Activated T-cell treated with anti-CD3 and anti-CD28 coated beads, Interleukin-2, amount 50 U/mL, for 4 hours (primary cell): ENCODE measurements around the gene ARPC4. TPM values are rescaled to one million over a fixed set of nuclear protein-coding genes. Genes with fewer than 3 reads are reported as not detected.
A peak's percentile ranks its signal among the peaks of the same experiment; 100 is the strongest.
"Not testable (repeated sequence)": the region's sequence is repeated elsewhere in the genome, so short reads cannot be mapped to it uniquely, and the experiment has no call there.

ENCODE experiments used
- ATAC-seq, 2 donors: fragments of 200-7000 bp; cut with Tn5 transposase; one replicate each; pipeline ENCODE4 v1.10.0; 2021
- DNase-seq: peaks from one replicate; pipeline ENCODE4 v3.0.0-alpha.2; 2020
- H3K27me3 Mint-ChIP-seq: one replicate; pipeline ENCODE4 v1.8.0; 2021; ENCODE audit warnings: low read depth, mixed read lengths
- H3K36me3 Mint-ChIP-seq: one replicate; pipeline ENCODE4 v1.8.0; 2022; ENCODE audit warnings: mixed read lengths; ENCODE audit not compliant: insufficient read depth
- H3K4me1 Mint-ChIP-seq: one replicate; pipeline ENCODE4 v1.8.0; 2021; ENCODE audit warnings: low read depth, mixed read lengths
- H3K4me3 Mint-ChIP-seq: one replicate; pipeline ENCODE4 v1.8.0; 2021; ENCODE audit warnings: mild to moderate bottlenecking, moderate library complexity, mixed read lengths
- H3K9me3 Mint-ChIP-seq: one replicate; pipeline ENCODE4 v1.8.0; 2021; ENCODE audit warnings: mixed read lengths
- total RNA-seq, 3 donors: library from RNA; stranded (reverse); gene quantifications; one replicate each; pipeline ENCODE4 v1.2.1, GENCODE V29; 2021

The ARPC4 gene
- total RNA-seq, 3 donors from 2014 or later = 257 to 268 (median 264) TPM

DNA sequence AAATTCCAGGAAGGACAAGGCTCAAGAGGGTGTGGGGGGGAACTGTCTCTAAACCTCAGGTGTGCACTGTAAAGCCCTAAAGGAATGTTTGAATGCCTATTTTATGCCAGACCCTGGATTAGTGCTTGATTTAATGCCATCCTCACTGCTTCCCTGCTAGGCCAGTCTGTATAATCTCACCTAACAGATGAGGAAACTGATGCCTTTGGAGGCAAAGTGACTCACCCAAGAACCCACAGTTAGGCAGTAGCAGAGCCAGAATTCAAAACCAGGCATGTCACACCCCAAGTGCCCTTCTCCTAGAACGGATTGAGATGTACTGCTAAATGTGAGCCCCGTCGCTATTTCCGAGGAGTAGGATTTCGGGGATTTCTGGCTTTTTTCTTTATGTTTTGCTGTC lies 31.0 kb upstream of the ARPC4 start:
- ATAC-seq = no peak
- H3K4me1 Mint-ChIP-seq = no peaks in the 10 kb centered on the region
- no peaks in the 10 kb centered on the region for H3K27me3 Mint-ChIP-seq
- no peak for DNase-seq
- peaks cover 16% of the 10 kb centered on the region for H3K36me3 Mint-ChIP-seq
- H3K4me3 Mint-ChIP-seq = no peak overlapping the region
- no peaks in the 10 kb centered on the region for H3K9me3 Mint-ChIP-seq

DNA sequence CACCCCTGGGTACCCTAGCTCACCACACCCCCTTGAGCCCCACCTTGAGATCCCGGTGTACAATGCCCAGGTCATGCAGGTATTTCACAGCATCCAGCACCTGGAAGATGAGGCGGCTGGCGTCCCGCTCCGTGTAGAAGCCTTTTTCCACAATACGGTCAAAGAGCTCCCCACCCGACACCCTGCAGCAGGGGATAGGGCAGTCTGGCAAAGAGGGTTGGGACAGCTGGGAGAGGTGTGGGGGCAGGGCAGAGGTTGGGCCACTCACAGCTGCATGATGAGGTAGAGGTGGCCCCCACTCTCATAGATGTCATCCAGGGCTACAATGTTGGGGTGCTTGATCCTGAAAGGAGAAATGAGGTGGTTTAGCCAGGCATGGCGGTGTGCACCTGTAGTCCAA lies 30.0 kb upstream of the ARPC4 start:
- no peaks in the 10 kb centered on the region for H3K27me3 Mint-ChIP-seq
- no peaks in the 10 kb centered on the region for H3K9me3 Mint-ChIP-seq
- peaks cover 13% of the 10 kb centered on the region for H3K36me3 Mint-ChIP-seq
- H3K4me3 Mint-ChIP-seq = no peak overlapping the region
- ATAC-seq (no peak), DNase-seq (no peak)
- no peaks in the 10 kb centered on the region for H3K4me1 Mint-ChIP-seq

DNA sequence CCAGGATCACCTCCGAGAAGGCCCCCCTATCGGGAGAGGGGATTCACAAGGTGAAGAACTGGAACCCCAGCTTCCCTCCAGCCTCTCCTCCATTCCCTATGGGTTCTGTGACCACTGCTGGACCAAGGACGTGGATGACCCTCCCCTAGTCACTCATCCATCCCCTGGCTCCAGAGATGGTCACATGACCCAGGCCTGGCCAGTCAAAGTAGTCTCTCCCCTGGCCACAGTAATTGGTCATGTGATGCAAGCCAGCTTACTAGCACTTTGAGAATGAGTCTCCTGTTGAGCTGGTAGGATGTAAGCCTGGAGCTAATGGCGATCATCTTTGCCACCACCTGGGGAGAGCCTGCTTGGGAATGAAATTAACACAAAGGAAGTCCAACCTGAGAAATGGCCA lies 27.0 kb upstream of the ARPC4 start:
- Mint-ChIP-seq H3K36me3 (no peaks in the 10 kb centered on the region), H3K4me3 (no peak overlapping the region), H3K4me1 (peaks cover 19% of the 10 kb centered on the region), H3K27me3 (no peaks in the 10 kb centered on the region), H3K9me3 (no peaks in the 10 kb centered on the region)
- ATAC-seq = no peak
- DNase-seq = no peak

DNA sequence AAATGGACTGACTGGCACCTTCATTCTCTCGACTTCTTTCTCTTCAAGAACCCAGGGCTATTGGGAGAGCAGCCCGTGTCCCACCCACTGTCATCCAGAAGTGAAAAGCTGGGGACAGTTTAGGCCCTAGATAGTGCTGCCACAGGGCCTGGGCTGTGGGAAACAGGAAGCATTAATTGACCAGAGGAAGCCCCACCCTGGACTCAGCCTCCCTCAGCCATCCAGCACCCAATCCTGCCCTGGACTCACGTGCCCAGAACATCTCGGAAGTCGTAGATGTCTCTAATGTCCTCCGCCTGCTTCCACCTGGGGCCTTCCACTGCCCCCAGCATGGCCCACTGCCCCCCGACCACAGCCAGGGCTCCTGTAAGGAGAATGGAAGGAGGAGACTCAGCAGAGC lies 25.5 kb upstream of the ARPC4 start:
- H3K4me3 Mint-ChIP-seq = no peak overlapping the region
- H3K9me3 Mint-ChIP-seq = no peaks in the 10 kb centered on the region
- H3K36me3 Mint-ChIP-seq = no peaks in the 10 kb centered on the region
- no peaks in the 10 kb centered on the region for H3K27me3 Mint-ChIP-seq
- ATAC-seq (no peak), DNase-seq (no peak)
- H3K4me1 Mint-ChIP-seq = peaks cover 19% of the 10 kb centered on the region

DNA sequence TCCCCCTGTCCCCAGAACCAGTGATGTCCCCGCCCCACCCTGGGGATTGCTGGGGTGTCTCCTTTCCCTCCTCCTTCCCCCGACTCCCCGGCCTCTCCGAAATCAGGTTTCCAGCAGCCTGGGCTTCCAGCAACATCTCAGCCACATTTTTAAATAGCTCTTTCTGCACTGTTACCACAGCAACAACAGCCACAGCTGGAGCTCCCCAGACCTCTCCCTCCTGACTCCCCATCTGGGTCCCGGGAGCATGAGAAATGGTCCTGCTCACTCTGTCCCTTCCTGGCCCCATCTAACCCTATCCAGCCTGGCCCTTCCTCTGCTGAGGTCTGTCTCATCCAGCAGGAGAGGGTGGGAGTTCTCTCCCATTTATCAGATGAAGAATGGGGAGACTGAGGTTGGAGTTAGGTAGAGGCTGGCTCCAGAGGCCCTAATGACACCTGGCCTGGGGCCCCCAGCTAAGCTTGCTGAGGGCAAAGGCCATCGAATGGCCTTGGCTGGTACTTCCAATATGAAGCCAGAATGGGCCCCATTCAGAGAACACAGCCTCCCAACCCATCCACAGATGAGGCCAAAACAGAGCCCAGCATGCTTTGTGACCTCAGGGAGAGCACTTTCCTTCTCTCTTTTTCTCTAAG lies 24.6 kb upstream of the ARPC4 start:
- Mint-ChIP-seq H3K36me3 (no peaks in the 10 kb centered on the region), H3K4me3 (no peak overlapping the region), H3K9me3 (no peaks in the 10 kb centered on the region), H3K4me1 (peaks cover 19% of the 10 kb centered on the region), H3K27me3 (no peaks in the 10 kb centered on the region)
- ATAC-seq (no peak), DNase-seq (no peak)

DNA sequence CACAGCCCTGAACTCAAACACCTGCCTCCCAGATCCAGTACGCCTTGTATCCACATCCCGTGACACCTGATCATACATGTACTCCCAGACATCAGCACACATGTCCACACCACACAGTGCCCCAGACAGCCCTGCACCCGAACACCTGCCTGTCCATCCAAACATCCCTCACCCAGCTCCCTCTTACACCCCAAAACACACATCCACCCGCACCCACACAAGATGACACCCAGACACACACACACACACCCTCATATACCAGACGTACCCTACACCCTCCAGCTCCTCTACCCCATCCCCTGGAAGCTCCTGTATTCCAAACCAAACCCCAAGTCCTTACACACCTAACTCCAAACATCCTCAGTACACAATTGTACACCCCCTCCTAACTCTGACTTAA lies 23.9 kb upstream of the ARPC4 start:
- peak overlapping the region; percentile 75 for H3K4me3 Mint-ChIP-seq
- DNase-seq (no peak), ATAC-seq (no peak)
- H3K9me3 Mint-ChIP-seq = no peaks in the 10 kb centered on the region
- peaks cover 19% of the 10 kb centered on the region for H3K4me1 Mint-ChIP-seq
- H3K27me3 Mint-ChIP-seq = no peaks in the 10 kb centered on the region
- H3K36me3 Mint-ChIP-seq = no peaks in the 10 kb centered on the region

DNA sequence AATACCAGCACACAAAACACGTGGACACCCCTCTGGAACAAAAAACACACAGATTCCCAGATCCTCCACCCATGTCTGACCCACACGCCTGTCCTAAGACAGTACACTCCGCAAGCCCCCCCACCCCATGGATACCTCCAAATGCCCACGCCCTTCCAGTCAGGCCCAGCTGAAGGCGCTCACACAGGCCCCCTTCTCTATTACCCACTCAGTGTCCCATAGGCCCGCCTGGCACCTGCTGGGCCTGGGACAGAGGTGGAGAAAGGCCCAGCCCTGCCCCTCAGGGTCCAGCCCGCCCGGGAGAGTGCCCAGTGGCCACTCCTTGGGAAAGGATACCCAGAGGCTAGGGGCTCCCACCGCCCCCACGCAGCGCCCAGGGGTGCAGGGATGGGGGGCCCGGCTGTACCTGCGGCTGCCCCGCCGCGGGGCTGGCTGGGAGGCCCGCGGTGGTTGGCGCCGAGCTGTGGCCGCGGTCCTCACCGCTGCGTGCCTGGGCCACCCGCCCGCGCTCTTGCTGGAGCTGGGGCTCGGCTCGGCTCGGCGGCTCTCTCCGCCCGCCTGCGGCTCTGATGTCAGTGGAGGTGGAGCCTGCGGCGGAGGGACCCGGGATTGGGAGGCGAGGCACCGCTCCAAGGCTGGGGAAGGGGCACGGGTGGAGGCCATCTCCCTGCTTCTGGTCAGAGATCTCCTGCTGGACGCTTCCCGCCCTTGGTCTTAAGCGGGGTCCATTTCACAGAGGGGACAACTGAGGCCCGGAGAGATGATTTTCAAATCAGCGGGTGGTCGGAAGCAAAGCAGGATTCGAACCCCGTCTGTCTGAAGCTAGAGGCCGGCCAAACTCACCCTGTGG lies 23.2 kb upstream of the ARPC4 start, which contains the start of gene CAMK1:
Gene CAMK1 (minus strand): TSS at position 522 of the 850 bp plus-strand sequence. CDS start 2,198 bp downstream, outside the sequence.
- Mint-ChIP-seq H3K9me3 (no peaks in the 10 kb centered on the region), H3K36me3 (no peaks in the 10 kb centered on the region), H3K4me1 (peaks cover 19% of the 10 kb centered on the region), H3K4me3 (peak within 1 kb of the TSS; percentile 75), H3K27me3 (no peaks in the 10 kb centered on the region)
- DNase-seq (peak; percentile 54), ATAC-seq (peak; percentile 98 to 99)

DNA sequence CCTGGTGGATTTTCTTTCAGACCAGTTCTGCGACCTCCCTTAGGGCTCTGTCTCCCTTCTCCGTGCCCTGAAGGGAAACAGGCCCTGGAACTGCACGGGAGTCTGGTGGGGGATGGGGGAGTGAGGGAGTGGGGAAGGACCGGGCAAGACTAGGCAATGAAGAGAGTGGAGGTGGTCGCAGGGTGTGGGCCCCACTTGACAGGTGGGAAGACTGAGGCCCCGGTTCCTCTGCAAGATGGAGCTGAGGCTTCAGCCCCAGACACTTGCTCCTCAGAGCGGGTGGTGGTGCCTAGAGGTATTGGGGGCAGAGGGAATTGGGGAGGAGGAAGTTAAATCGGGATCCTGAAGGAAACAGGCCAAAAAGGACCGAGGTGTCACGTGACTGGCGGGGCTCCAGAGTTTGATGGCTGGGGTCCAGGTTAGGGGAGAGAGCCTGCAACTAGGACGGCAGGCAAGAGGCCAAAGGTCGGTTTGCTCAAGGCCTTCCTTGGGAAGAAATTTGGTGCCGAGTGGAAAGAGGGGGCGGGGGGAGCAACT lies 22.5 kb upstream of the ARPC4 start:
- Mint-ChIP-seq H3K4me1 (peaks cover 19% of the 10 kb centered on the region), H3K27me3 (no peaks in the 10 kb centered on the region), H3K9me3 (no peaks in the 10 kb centered on the region), H3K36me3 (no peaks in the 10 kb centered on the region), H3K4me3 (peak overlapping the region; percentile 71)
- DNase-seq (no peak), ATAC-seq (no peak)

DNA sequence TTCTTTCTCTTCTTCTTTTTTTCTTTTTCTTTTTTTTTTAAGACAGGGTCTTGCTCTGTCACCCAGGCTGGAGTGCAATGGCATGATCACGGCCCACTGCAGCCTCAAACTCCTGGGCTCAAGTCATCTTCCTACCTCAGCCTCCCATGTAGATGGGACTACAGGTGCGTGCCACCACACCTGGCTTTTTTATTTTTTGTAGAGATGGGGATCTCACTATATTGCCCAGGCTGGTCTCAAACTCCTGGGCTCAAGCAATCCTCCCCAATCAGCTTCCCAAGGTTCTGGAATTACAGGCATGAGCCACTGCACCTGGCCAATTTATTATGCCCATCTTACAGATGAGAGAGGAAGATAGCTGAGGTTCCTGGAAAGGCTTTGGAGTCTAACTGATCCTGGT lies 21.9 kb upstream of the ARPC4 start:
- not testable (repeated sequence) for ATAC-seq, H3K9me3 Mint-ChIP-seq, H3K27me3 Mint-ChIP-seq, DNase-seq, H3K36me3 Mint-ChIP-seq
- peaks cover 21% of the 10 kb centered on the region for H3K4me1 Mint-ChIP-seq
- peak overlapping the region; percentile 61 for H3K4me3 Mint-ChIP-seq

DNA sequence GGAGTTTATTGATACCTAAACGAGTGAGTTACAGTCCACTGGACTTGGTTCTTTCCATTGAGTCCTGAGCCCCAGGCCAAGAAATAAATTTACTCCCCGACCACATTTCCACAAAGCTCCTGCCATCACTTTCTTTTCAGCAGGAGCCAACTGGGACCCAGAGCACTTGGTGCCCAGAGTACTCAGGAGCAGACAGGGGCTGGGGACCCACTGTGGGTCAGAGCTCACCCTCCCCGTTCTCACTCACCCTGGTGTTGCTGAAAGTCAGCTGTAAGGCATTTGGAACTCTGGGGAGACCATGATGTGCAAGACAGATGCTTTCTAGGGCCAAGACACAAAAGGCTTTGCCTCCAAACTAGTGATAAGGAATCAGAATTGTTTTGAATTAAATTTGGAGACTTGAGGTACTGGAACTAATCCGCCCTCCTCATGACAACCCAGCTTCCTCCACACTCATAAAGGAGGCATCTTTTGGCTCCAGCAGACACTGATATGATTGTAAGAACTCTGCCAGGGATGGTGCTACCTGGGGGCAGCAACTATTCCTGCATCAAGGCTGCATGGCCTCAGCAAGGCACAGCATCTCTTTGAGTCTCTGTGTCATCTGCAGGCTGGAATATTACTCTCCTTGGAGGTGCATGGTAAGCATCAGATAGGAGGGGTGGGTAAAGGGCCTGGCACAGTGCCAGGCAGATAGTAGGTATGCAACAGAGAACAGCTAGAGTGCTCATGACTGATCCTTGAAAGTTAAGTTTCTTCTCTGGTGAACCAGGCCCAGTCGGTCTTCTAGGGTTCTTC lies 15.8 kb upstream of the ARPC4 start:
- H3K4me1 Mint-ChIP-seq = peaks cover 55% of the 10 kb centered on the region
- H3K9me3 Mint-ChIP-seq = no peaks in the 10 kb centered on the region
- peak overlapping the region; percentile 62 for H3K4me3 Mint-ChIP-seq
- H3K27me3 Mint-ChIP-seq = no peaks in the 10 kb centered on the region
- ATAC-seq (no peak), DNase-seq (no peak)
- H3K36me3 Mint-ChIP-seq = peaks cover 5% of the 10 kb centered on the region

DNA sequence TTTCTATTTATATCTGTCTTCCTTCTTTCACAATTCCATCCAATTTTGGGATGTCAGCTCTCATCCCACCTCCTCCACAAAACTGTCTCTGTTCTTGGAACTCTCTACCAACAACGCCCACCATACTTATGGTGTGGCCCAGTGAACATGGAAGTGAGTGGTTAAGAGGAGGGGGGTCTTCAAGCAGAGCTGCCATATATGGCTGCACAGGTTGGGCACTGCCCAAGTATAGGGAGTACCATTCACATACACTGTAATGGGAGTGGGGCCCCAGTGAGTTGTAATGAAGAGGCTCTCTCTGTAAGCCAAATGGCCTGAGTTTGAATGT lies 15.2 kb upstream of the ARPC4 start:
- DNase-seq = no peak
- peak; percentile 41 to 45 for ATAC-seq
- peaks cover 8% of the 10 kb centered on the region for H3K36me3 Mint-ChIP-seq
- H3K4me1 Mint-ChIP-seq = peaks cover 59% of the 10 kb centered on the region
- no peaks in the 10 kb centered on the region for H3K9me3 Mint-ChIP-seq
- H3K27me3 Mint-ChIP-seq = no peaks in the 10 kb centered on the region
- peak overlapping the region; percentile 62 for H3K4me3 Mint-ChIP-seq

DNA sequence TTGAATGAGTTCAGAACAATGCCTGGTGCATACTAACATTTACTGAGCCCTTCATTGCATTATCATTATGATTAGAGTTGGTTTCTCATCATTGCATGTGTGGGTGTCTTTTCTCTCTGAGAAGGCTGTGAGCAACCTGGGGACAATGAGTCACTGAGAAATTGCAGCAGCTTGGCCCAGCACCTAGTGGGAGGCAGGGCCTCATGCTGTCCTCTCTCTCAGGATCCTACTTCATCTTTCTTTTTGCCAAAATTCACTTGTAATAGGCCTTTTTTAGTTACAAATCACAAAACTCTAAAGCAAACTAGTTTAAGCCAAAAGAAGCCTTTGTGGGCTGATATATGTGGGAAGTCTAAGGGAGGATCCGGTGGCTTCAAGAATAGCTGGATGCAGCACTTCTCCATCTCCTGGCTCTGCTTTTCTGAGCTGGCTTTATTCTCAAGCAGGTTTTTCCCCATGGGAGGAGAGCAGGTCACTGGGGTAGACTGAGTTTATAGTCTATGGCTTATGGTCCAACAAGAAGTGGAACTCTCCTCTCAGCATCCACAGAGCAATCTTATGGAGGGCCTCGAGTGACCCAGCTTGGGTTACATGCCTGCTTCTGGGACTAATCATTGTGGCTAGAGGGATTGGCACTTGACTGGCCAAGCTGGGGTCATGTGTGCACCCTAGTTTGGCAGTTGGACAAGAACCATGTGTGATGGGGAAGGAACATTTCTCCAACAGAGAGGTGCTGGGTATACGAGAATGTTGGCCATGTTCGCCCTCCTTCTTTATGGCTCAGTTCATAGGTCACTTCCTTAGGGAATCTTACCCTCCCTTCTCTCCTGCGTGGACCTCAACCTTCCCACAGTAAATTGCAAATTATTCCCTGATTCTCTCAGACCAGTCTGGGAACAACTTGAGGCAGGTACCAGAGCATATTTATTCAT lies 14.5 kb upstream of the ARPC4 start:
- DNase-seq = peak; percentile 38
- no peaks in the 10 kb centered on the region for H3K27me3 Mint-ChIP-seq
- H3K36me3 Mint-ChIP-seq = peaks cover 12% of the 10 kb centered on the region
- H3K4me1 Mint-ChIP-seq = peaks cover 61% of the 10 kb centered on the region
- ATAC-seq = peak; percentile 90 to 94
- H3K4me3 Mint-ChIP-seq = peak overlapping the region; percentile 46
- no peaks in the 10 kb centered on the region for H3K9me3 Mint-ChIP-seq

DNA sequence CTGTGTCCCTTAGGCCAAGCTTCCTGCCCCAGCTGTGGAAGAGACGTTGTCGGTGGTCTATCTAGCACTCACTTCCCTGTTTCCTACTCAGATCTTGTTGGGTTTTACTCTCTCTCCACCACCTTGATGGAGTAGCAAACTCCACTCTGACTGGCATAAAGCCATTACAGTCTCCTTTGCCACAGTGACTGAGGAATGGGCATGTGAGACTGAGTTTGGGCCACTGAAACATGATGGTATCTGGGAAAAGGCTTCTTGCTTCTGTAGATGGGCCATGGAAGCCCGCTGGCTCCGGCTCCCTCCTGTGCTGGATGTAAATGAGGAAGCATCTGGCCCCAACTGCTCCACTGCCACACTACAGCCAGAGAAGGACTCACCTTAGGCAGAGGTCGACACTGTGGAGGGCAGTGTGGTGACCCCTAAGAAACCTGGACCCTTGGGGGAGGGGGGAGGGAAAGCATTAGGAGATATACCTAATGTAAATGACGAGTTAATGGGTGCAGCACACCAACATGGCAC lies 13.7 kb upstream of the ARPC4 start:
- no peak for ATAC-seq
- DNase-seq = no peak

More for the DNA sequence above, 13.7 kb upstream of the ARPC4 start:
- Mint-ChIP-seq H3K4me1 (peaks cover 61% of the 10 kb centered on the region), H3K4me3 (peak overlapping the region; percentile 46), H3K9me3 (no peaks in the 10 kb centered on the region), H3K27me3 (no peaks in the 10 kb centered on the region), H3K36me3 (peaks cover 15% of the 10 kb centered on the region)
